ENCODE measurements around the gene TCF20.

The TCF20 gene

DNA sequence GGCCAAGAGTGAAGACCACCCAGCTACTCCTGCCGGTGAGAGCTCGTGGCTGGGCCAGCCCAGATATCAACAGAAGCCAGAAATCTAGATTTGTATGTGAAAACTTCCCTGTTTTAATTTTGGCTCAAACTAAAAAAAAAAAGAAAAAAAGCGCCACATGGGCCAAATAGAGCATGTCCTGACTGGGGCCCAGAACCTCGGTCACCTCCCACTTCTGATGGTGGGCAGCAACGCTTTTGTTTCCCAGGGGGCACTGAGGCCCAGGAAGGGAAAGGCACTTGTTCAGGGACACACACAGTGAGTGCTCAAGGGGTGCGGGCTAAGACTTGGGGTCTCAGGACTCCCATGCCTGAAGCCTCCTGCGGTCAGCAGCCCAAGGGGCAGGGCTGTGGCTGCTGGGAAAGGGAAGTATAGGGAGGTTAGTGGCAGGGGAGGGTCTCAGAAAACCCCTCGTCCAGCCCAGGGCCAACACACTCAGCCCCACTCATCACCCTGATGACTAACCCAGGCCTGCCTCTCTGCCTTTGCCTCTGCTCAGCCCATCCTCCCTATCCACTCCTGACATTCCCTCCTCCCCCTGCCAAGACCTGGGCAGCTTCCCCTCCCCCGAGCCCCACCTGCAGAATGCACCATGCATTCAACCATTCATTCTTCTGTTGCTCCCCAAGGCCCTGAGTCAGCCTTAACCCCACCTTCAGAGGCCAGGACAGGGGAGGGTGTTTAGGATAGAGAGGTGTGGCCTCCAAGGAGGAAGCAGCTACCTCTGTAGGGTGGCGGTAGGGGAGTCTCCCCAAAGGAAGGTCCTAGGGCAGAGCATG is 30.0 kb upstream of the TCF20 start:
- DNase-seq, result no peak

DNA sequence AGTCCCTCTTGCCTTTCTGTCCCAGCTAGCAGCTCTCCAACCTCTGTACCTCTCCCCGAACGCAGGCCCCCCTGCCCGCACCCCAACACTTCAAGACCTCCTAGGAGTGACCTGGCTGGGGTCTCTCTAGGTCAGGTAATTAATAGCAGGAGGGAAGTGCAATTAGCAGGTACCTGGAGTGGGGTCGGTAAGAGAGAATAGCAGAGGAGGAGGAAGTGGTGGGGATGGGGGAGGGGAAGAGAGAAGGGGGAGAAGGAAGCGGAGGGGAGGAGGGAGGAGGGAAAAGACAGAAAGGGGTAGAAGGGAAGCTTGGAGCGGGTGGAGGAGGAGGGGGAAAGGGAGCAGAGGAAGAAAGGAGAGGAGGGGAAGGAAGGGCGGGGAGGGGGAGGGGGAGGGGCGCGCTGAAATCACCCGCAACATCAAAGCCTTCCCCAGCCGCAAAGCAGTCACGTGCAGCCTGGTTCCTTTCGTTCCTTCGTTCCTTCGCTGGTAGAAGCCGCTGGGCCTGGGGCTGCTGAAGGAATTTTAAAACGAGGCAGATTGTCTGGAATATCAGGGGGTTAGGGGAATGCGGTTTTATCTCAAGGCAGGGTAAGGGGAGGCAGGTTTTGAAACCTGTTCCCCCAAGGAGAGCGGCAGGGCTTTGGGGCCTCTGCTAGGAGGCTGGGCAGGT is 29.3 kb upstream of the TCF20 start:
- DNase-seq, result no peak

DNA sequence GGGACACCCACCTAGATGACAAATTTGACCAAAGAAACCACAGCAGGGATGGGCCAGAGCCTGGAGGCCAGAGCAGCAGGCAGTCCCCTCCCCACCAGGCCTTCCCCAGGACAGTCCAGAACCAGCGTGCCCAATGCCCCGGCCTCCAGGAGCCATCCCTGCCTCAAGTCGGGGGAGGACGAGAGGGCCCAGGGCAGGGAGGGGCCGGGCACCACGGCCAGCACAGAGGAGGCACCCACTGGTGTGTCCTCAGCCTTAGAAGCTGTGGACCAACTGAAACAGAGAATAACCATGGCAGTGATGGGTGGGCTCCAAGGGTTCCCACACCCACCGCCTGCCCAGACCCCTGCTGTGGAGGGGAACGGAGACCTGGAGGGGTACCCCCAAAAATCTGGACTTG is 28.3 kb upstream of the TCF20 start:
- DNase-seq, result no peak

DNA sequence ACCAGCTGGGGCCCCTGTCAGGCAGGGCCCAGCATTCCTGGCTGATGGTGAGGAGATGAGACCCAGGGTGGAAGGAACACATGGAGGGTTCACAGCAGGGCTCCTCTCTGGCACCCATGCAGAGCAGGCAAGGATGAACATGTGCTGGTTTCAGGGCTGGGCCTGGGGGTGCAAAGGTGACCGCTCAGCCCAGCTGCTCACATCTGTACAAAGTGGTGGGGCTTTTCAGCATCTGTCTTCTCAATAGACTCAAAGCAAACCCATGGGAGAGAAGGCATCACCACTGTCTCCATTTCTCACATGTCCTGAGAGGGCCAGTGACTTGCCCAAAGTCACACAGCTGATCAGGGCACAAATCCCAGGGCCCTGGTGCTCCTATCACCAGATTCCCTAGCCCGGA is 27.3 kb upstream of the TCF20 start:
- DNase-seq, result no peak

DNA sequence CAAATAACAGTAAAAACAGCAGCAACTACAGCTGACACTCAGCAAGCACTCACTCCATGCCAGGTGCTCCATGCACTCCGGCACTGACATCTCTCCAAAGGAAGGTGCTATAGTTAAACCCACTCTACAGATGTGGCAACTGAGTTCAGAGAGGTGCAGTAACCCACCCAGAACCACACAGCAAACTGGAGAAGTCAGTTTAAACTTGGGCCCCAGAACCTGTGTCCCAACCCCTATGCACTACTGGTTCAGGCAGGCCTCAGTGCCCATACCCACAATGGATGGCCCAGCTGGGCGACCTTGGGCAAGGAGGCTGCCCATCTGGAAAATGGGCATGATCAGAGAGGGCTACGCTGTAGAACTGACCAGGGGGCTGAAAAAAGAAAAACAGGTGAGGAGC is 26.4 kb upstream of the TCF20 start:
- no peak for DNase-seq

DNA sequence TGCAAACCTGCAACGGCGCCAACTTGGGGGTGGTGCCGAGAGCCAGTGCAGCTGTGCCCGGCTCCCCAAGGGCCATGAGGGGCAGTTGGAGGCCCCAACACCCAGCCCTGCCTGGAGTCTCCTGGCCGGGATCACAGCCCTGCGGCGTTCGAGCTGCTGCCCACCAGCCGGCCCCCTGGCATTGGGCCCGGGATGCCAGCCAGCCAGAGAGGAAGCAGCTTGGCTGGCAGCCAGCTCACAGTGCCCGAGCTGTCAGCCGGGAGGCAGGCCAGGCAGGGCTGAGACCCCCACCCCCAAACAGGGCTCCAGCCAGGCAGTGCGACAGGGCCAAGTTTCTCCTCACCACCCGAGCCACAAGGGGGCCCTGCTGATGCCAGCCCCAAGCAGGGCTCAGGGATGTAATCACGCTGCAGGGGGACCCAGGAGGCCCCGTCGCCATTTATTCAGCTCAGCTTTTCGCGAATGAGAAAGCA is 26.0 kb upstream of the TCF20 start:
- DNase-seq, result peak; percentile 76

DNA sequence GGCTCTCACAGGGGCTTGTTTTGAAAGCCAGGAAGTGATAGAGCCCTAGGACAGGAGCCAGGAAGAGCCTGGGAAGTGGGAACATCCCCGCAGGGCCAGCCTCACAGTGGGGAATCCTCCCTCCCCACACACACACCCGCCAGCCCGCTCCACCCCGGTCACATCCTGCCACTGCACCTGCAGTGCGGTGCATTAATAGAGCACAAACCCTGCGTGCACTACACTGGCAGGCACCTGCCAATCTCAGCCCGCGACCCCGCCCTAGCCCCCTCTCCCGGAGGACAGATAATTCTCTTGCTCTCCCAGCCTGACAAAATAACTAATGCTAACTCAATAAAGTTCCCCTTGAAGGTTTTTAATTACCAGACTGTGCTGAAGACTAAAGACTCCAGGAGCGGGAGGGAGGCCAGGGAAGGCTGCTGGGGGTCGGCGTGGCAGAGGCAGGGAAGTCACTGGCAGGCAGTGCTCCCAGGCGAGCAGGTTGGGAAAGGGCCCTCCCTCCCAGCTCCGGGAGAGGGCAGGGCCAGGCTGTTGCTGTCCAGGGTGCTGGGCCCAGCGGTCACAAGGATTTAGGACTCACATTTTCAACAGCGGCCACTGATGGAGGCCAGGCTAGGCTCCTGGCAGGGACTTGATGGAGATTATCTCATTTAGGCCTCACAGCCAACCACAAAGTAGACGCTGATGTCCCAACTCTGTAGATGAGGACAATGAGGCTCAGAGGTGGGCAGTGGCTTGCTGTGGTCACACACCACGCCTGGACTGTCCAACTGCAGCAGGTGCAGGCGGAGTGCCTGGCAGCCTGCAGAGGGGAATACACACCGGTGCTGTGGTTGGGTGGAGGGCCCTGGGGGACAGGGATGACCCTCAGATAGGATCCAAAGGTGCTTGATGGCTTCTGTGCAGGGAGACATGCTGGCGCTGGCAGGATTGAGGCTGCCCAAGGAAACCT is 23.9 kb upstream of the TCF20 start:
- peak; percentile 73 for DNase-seq

DNA sequence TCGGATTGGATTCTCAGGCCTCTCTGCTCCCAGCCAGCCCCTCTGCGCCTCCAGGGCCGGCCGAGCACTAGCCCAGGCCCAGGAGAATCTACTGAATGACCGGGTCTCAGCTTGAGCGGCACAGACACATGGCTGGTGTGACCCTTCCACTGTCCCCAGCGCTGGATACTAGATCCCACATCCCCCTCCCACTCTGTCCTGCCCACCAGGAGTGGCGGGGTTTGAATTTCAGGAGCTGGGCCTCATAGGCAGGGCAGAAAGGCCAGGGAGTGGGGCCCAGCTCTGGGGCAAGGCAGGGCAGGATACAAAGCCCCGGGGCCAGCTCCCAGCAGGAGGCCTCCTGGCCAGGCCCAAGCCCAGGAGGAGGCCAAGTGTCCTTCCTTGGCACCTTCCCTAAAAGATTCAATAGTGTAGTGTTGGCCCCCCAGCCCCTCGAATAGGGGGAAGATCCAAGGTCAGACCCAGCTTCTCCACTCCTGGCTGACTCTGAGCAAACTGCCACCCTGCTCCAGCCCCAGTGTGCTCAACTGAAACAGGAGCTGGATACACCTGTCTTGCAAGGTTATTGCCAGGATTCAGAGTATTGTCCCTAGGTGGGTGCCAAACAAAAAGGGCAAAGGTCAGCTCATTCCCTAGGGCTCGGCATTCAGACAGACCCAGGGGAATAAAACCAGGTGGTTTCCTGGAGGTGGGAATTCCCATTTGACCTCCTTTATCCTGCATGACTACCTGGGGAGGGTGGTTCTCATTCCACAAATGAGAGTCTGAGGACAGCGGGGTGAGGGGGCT is 22.5 kb upstream of the TCF20 start:
- DNase-seq, result no peak

DNA sequence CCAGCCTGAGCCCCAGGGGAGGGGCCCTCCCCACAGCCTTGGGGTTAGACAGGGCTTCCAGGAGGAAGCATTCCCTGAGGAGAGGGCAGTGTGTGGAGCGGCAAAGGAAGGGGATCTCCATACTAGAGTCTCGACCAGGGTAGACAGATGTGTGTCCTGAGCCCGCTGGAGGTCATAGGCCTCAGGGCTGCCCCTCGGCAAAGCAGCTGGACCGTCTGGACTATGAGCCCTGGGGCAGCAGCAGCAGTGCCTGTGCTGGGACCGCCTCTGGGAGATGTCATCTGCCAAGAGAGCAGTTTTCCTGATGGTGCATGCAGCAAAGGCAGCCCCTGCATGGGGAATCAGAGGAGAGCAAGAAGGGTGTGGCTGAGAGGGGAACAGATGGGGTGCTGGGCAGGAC is 20.8 kb upstream of the TCF20 start:
- no peak for DNase-seq

DNA sequence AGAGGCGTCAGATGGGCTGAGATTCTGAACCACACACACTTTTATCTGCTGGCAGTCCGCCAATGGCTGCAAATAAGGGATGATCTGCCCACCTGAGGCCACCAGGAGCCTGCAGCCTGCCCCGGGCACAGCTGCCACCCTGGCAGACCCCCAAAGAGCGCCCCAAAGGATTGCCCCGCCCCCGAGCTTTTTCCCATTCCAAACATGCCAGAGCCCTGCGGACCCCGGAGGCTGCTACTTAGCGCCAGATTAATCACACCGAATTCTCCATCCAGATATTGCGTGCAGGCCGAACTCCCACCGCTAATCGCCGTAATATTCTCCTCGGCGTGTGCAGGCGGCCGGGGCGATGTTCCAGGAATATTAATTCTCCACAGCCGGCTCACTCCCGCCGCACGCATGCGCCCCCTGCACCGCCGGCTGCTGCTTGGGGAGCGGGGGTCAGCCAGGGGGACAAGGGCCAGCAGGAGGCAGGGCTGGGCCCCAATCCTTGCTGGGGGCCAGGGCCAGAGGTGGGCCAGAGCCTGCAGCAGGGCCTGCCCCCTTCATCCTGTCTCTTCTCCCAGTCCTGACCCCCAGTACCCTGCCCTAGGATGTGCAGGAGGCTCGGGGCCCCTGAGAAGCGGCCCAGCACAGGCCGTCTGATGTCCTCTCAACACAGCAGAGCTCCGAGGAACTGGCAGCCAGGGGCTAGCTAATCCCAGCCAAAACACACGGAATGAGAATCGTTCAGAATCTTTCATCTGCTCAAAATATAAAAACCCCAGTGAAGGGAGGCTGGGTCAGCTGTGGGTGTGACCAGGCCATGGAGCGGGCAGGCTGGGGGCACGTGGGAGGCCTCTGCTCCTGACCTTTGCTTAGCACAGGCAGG is 19.5 kb upstream of the TCF20 start:
- peak; percentile 71 for DNase-seq

DNA sequence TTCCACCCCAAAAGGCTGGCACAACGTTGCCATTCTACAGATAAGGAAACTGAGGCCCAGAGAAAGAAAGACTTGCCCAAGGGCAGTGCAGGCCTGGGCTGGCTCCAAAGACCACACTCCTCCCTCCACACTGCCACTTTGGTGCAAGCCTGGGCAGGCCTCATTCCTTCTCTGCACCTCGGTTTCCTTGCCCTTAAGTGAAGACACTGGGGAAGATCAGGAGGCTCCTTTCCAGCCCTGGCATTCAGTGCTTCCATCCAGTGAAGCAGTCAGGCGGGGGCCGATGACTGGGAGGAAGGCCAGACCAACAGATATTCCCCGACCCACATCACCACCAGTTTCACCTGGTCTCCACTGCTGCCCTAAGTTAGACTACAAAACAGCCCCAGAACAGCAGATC is 18.3 kb upstream of the TCF20 start:
- DNase-seq, result no peak

DNA sequence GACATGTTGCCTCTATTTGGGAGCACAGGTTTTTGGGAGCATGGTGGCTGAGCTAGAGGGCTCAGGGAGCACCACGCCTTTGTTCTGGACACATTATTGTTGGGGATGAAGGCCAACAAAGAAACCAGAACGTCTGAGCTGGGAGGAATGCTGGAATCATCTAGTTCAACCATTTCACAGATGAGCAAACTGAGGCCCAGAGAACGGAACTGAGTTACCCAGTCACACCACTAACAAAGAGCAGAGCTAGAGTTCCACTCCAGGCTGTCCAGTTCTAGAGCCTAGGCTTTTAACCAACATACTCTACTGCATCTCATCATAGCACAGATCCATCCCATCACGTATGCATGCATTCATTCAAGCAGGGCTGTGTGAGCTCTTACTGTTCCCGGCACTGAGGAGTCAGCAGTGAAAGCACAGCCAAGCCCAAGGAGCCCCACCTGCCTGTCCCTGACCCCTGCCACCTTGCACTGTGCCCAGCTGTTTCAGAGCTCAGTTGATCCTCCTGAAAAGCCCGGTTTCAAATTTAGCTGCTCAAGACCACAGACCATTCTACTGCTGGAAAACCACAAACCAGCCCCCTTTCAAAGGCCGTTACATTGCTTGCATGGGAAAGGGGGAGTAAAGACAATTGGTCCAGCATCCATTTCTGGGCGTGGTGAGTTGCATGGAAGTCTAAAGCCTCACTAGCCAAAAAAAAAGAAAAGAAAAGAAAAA is 16.9 kb upstream of the TCF20 start:
- no peak for DNase-seq

DNA sequence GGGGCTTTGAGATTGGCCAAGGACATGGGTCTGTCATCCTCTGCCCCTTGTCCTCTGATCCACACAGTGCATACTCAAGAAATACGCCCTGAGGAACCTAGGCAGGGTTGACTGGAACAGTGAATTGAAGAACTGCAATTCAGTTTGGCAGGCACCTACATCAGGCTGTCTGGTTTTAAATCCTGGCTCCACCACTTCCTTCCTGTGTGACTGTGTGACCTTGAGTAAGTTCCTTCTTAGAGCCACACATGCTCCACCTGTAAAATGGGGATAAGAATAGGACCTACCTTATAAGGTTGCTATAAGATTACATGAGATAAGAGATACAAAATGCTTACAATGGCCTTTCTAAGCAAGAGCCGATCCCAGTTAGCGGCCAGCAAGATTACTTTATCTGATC is 15.8 kb upstream of the TCF20 start:
- no peak for DNase-seq

DNA sequence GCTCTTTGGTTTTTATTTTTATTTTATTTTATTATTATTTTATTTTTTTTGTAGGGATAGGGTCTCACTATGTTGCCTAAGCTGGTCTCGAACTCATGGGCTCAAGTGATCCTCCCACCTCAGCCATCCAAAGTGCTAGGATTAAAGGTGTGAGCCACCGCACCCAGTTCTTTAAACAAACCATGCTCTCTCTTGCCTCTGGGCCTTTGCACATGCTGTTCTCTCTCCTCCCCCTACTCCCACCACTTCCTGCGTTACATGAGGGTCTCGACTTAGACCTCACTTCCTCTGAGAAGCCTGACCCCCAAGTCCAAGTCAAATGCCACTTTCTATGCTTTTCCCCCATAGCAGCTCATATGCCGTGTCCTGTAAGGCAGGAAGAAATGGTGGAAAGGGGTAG is 15.2 kb upstream of the TCF20 start:
- no peak for DNase-seq

DNA sequence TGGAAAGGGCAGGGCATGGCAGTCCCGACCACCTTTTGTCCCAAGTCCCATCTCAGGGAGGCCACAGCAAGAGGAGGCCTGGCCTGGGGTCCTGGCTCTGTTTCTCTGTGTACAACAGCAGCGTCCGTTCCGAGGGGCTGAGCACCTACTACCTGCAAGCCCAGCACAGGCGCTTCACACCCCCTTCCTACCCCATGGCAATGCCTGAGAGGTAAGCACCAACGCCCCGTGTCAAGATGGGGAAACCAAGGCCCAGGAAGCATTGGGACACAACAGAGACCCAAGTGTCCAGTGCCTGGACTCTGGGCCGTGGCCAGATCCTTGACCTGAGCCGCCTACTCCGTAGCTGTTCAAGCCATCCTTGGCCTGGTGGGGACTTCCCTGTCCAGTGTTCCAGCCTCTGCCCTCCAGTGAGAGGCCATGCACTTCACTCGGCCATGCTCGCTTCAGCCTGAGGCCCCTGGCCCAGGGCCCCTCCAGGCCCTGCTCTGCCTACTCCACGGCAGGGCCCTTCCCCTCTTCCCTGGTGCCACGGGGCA is 14.3 kb upstream of the TCF20 start:
- DNase-seq, result no peak

DNA sequence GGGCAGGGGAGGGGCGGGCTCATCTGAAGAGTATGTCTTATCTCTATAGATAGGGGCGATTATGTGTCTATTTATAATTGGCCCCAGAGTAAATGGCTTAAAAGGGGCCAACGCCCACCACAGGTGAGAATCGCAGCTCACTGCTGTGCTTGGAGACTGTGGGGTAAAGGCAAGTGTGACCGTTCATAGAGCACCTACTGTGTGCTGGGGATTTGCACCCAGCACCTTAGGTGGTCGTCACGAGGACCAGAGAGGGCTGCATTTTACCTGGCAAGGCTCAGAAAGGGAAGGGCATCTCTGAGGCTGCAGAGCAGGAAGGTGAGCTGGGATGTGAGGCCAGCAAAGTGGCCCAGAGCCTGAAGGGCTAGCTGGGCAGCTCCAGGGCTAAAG is 13.7 kb upstream of the TCF20 start:
- DNase-seq, result no peak

DNA sequence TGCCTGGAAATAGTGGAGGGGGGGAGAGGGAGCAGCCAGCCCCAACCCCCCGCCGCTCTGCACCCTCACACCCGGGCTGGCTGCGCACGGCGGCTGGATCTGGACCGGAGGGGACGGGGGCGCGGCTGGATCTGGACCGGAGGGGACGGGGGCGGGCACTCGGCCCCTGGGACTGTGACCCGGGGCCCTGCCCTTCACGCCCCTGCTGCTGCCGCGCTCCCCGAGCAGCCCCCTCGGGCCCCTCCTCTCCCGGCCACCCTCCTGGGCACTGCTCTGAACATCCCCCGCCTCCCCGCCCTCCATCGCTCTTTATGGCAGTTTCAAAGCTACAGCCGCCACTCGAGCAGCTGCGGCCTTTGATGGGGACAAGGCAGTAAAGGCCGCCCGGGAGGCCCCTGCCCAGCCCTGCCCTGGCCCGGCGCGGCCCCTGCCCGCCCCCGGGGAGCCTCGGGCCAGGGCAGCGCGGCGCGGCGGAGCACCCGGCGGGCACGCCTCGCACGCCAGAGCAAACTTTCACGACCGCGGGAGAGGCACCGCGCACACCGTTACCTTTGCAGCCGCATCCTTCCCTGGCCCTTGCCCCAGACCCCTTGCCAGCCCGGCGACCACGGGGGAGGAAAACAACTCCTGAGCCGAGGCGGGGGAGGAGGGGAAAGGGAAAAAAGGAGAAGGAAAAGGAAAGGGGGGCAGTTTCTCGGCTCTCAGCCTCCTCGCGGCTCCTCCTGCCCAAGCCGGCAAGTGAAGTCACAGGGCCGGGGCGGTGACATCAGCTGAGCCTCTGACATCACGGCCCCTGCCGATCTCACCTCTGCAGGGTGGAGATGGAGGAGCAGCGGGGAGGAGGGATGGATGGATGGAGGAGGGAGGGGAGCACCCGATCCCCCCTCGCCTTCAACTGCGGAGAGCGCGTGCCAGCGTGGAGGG is 13.1 kb upstream of the TCF20 start:
- DNase-seq, result no peak

DNA sequence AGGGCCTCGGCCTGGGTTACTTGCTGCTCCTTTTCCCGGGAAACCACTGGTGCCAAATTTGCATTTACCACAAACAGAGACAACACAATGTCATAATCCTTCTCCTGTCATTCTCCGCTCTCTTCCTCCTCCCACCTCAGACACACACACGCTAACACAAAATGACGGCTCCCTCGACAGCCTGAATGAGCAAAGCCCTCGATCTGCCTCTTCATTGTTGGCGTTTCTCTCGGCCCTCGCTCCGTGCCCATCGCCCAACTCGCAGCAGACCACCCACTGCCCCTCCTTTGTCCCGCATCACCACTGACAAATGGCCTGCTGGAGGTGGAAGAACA is 12.5 kb upstream of the TCF20 start:
- DNase-seq, result no peak

DNA sequence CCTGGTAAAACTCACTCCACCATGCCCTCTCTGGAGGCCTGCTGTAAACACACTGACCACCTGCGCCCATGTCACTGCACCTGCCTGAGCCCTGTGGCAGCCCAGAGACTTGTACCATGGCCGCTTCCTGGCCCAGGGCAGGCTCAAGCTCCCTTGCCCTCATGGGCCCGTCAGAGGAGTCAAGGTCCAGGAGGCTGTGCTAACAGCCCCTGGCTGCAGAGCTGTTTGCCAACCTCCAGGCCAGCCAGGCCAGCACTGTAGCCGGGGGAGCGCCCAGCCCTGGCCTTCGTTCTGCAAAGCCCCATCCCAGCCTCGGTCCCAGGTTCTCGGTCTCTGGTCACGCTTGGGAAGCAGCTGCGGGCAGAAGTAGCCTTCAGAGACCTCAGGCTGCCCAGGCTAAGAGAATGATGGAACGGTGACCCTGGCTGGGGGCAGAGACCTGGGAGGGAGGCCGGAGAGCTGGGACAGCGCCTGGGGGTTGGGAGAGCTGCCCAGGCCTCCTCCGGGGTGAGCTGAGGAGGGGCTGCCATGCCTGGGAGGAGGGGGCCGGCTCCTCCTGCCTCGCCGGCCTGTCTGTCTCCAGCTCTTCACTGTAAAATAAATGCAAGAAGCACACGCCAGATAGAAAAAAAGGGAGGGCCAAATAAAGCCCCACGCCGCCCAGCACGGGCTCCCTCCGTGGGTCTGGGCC is 11.9 kb upstream of the TCF20 start:
- no peak for DNase-seq
